ENCODE results near the gene PPM1J. TPM values are rescaled to one million over a fixed set of nuclear protein-coding genes. Genes with fewer than 3 reads are reported as not detected.

PPM1J gene
- total and polyA plus RNA-seq, 2 of the 13 experiments (the other 11 are each of a cell fraction or from before 2014, with no cell fraction given) = 0.07 to 0.22 TPM

DNA sequence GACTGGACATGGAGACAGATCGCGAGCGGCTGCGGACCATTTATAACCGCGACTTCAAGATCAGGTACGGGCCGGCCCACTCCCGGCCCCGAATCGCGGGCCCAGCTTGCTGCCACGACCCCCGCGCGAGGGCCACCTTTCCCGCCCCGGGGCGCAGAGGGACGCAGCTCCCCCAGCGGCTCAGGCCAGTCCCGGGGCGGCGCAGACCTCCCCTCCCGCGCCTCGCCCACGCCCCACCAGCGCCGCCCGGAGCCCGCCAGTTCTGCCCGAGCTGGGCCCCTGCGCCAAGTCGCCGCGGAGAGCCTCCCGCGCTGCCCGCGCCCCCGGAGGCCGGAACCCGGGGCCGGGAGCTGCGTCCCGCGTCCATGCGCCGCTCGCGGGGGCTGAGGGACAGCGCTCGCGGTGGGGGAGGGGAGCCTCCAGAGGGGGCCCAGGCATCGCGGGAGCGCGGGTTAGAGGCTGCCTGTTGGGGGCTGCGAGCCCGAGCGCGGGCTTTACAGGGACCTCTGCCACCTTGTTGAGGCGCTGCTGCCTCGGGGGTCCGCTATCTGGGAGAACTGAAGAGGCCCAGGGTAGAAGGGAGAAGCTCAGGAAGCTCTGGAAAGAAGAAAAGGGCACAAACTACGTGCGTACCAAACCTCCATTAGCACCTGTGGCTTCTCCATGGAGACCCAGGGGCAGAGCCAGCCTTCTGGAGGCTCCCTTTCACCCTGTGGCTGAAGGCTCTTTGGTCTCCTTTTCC, 40.0 kb downstream of the PPM1J start (continued):
- TF ChIP-seq, protein P1, sequence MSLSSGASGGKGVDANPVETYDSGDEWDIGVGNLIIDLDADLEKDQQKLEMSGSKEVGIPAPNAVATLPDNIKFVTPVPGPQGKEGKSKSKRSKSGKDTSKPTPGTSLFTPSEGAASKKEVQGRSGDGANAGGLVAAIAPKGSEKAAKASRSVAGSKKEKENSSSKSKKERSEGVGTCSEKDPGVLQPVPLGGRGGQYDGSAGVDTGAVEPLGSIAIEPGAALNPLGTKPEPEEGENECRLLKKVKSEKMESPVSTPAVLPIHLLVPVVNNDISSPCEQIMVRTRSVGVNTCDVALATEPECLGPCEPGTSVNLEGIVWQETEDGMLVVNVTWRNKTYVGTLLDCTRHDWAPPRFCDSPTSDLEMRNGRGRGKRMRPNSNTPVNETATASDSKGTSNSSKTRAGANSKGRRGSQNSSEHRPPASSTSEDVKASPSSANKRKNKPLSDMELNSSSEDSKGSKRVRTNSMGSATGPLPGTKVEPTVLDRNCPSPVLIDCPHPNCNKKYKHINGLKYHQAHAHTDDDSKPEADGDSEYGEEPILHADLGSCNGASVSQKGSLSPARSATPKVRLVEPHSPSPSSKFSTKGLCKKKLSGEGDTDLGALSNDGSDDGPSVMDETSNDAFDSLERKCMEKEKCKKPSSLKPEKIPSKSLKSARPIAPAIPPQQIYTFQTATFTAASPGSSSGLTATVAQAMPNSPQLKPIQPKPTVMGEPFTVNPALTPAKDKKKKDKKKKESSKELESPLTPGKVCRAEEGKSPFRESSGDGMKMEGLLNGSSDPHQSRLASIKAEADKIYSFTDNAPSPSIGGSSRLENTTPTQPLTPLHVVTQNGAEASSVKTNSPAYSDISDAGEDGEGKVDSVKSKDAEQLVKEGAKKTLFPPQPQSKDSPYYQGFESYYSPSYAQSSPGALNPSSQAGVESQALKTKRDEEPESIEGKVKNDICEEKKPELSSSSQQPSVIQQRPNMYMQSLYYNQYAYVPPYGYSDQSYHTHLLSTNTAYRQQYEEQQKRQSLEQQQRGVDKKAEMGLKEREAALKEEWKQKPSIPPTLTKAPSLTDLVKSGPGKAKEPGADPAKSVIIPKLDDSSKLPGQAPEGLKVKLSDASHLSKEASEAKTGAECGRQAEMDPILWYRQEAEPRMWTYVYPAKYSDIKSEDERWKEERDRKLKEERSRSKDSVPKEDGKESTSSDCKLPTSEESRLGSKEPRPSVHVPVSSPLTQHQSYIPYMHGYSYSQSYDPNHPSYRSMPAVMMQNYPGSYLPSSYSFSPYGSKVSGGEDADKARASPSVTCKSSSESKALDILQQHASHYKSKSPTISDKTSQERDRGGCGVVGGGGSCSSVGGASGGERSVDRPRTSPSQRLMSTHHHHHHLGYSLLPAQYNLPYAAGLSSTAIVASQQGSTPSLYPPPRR (CRISPR knock-in tag; IDR thresholded peaks at IDR 0.05; ENCODE audit: borderline replicate concordance) = no peak
- TF ChIP-seq KMT2B (CRISPR knock-in tag; IDR thresholded peaks at IDR 0.05) (peak; percentile 3; the same call in 1 of the 2 replicates), GPN1 (CRISPR knock-in tag; IDR thresholded peaks at IDR 0.05; ENCODE audit: borderline replicate concordance) (no peak), BORCS8-MEF2B (CRISPR knock-in tag; IDR thresholded peaks at IDR 0.05) (0 out of 2 replicates have a peak, but pooled peaks have one; percentile 3), ZFP37 (CRISPR knock-in tag; IDR thresholded peaks at IDR 0.05; ENCODE audit: borderline replicate concordance) (no peak), ZBTB34 (CRISPR knock-in tag; IDR thresholded peaks at IDR 0.05) (no peak), ZNF143 (CRISPR knock-in tag; IDR thresholded peaks at IDR 0.05) (no peak), PCBP1 (IDR thresholded peaks at IDR 0.05; ENCODE audit: borderline replicate concordance, low read depth, low read length) (0 out of 2 replicates have a peak, but pooled peaks have one; percentile 1), POLR2G (IDR thresholded peaks at IDR 0.05; ENCODE audit: low read depth, low read length) (0 out of 2 replicates have a peak, but pooled peaks have one; percentile 4), FOXP1 (IDR thresholded peaks at IDR 0.05) (no peak), FOXP1 (CRISPR knock-in tag; IDR thresholded peaks at IDR 0.05) (no peak), PHF21A (CRISPR knock-in tag; IDR thresholded peaks at IDR 0.05) (peak; percentile 67), ZNF282 (IDR thresholded peaks at IDR 0.05; ENCODE audit: partially characterized antibody) (no peak), RFXAP (CRISPR knock-in tag; IDR thresholded peaks at IDR 0.05; ENCODE audit: borderline replicate concordance) (no peak), ZSCAN12 (CRISPR knock-in tag; IDR thresholded peaks at IDR 0.05) (0 out of 2 replicates have a peak, but pooled peaks have one; percentile 16)
- TF ChIP-seq, protein P2, sequence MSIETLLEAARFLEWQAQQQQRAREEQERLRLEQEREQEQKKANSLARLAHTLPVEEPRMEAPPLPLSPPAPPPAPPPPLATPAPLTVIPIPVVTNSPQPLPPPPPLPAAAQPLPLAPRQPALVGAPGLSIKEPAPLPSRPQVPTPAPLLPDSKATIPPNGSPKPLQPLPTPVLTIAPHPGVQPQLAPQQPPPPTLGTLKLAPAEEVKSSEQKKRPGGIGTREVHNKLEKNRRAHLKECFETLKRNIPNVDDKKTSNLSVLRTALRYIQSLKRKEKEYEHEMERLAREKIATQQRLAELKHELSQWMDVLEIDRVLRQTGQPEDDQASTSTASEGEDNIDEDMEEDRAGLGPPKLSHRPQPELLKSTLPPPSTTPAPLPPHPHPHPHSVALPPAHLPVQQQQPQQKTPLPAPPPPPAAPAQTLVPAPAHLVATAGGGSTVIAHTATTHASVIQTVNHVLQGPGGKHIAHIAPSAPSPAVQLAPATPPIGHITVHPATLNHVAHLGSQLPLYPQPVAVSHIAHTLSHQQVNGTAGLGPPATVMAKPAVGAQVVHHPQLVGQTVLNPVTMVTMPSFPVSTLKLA (IDR thresholded peaks at IDR 0.05) = no peak
- TF ChIP-seq, protein P3, sequence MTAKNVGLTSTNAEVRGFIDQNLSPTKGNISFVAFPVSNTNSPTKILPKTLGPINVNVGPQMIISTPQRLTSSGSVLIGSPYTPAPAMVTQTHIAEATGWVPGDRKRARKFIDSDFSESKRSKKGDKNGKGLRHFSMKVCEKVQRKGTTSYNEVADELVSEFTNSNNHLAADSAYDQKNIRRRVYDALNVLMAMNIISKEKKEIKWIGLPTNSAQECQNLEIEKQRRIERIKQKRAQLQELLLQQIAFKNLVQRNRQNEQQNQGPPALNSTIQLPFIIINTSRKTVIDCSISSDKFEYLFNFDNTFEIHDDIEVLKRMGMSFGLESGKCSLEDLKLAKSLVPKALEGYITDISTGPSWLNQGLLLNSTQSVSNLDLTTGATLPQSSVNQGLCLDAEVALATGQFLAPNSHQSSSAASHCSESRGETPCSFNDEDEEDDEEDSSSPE (CRISPR knock-in tag; IDR thresholded peaks at IDR 0.05) = peak; percentile 54
- TF ChIP-seq, protein P4, sequence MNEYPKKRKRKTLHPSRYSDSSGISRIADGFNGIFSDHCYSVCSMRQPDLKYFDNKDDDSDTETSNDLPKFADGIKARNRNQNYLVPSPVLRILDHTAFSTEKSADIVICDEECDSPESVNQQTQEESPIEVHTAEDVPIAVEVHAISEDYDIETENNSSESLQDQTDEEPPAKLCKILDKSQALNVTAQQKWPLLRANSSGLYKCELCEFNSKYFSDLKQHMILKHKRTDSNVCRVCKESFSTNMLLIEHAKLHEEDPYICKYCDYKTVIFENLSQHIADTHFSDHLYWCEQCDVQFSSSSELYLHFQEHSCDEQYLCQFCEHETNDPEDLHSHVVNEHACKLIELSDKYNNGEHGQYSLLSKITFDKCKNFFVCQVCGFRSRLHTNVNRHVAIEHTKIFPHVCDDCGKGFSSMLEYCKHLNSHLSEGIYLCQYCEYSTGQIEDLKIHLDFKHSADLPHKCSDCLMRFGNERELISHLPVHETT (CRISPR knock-in tag; conservative IDR thresholded peaks at IDR 0.05) = no peak
- TF ChIP-seq, protein P5, sequence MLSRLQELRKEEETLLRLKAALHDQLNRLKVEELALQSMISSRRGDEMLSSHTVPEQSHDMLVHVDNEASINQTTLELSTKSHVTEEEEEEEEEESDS (CRISPR knock-in tag; IDR thresholded peaks at IDR 0.05; ENCODE audit: borderline replicate concordance) = no peak

Data from HepG2 (cell line).